ENCODE results near the gene NAB2. TPM values are rescaled to one million over a fixed set of nuclear protein-coding genes. Genes with fewer than 3 reads are reported as not detected.
A peak's percentile ranks its signal among the peaks of the same experiment; 100 is the strongest.

Gene NAB2
- total RNA-seq, 4 donors from 2014 or later, result 21.6 to 41.5 (median 35.1) TPM

DNA sequence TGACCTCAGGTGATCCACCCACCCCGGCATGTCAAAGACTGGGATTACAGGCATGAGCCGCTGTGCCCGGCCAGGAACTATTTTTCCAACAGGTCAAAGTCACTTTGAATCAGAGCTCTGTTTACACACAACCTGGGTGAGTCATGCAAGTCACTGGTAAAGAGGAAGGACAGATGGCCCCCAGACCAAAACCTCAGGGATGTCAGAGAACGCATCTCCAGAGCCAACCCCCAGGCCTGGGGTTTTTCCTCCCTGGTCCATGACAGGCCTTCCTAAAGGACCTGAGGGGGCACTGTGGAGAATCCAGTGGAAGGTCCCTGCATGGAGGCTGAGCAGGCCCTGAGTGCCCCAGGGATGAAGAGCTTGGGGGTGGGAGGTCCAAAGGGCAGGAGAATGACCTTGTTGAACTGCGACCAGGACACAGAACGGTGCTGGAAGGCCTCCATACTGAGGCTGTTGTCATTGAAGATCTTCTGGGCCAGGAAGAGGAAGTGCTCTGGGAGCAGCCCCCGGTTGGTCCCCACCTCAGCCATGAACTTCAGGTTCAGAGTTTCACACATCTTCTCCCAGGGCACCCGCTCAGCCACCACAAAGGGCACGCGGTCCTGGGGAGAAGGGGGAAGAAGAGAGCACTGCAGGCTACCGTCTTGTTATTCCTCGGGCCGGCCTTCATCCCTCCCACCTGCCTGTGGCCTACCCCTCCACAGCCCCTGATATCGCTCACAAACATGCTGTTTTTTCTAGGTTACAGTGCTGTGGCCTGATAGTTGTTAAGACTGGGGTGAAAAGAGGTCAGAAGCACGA, 13.2 kb downstream of the NAB2 start:
- TF ChIP-seq POLR2A (IDR thresholded peaks at IDR 0.05; ENCODE audit: low read depth) (no peak), POLR2AphosphoS5 (IDR thresholded peaks at IDR 0.05) (no peak), EP300 (IDR thresholded peaks at IDR 0.05) (no peak)
- TF ChIP-seq, protein P1, sequence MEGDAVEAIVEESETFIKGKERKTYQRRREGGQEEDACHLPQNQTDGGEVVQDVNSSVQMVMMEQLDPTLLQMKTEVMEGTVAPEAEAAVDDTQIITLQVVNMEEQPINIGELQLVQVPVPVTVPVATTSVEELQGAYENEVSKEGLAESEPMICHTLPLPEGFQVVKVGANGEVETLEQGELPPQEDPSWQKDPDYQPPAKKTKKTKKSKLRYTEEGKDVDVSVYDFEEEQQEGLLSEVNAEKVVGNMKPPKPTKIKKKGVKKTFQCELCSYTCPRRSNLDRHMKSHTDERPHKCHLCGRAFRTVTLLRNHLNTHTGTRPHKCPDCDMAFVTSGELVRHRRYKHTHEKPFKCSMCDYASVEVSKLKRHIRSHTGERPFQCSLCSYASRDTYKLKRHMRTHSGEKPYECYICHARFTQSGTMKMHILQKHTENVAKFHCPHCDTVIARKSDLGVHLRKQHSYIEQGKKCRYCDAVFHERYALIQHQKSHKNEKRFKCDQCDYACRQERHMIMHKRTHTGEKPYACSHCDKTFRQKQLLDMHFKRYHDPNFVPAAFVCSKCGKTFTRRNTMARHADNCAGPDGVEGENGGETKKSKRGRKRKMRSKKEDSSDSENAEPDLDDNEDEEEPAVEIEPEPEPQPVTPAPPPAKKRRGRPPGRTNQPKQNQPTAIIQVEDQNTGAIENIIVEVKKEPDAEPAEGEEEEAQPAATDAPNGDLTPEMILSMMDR (IDR thresholded peaks at IDR 0.05), result no peak
- Histone ChIP-seq H3K4me3 (no peak overlapping the region), H3K4me1 (peaks cover 0 to 25% (median 13%) of the 10 kb centered on the region in 4 donors), H3K27ac (replicated peaks in 1 of 4) (peak overlapping the region in 2 of 4 donors; percentile 14 to 37), H3K9me3 (no peaks in the 10 kb centered on the region), H3K36me3 (peaks cover 59 to 95% (median 79%) of the 10 kb centered on the region in 4 donors), H3K27me3 (no peaks in the 10 kb centered on the region)
- DNase-seq (ENCODE audit: extremely low spot score), result no peak
- WGBS, result 89% methylated on average over 9 of the region's 15 CpGs
- intact Hi-C loops (cut with DNase I), result no loop called here

DNA sequence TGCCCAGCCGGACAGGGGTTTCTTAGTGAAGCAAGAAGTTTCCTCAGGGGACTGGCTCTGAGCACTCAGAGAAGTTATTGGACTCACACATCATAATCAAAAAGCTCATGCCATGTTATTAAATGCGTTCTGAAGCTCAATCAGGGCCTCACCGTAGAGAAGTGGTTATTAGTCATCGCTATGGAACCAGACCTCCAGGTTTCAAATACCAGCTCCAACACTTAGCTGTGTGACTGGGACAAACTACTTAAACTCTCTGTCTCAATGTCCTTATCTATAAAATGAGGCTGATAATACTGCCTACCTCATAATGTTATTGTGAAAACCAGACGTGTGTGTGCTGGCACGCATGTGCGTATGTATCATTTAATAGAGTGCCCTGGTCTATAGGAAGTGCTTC, 14.9 kb downstream of the NAB2 start:
- no peaks in the 10 kb centered on the region for H3K9me3 ChIP-seq
- intact Hi-C loops (cut with DNase I), result no loop called here
- H3K27me3 ChIP-seq, result no peaks in the 10 kb centered on the region
- no peak overlapping the region for H3K27ac ChIP-seq (replicated peaks in 1 of 4)
- no peak overlapping the region for H3K4me3 ChIP-seq
- TF ChIP-seq, protein P1 (IDR thresholded peaks at IDR 0.05), result no peak
- TF ChIP-seq POLR2A (IDR thresholded peaks at IDR 0.05; ENCODE audit: low read depth), result no peak
- no peak for TF ChIP-seq POLR2AphosphoS5 (IDR thresholded peaks at IDR 0.05)
- TF ChIP-seq EP300 (IDR thresholded peaks at IDR 0.05), result no peak
- H3K4me1 ChIP-seq, result peaks cover 2 to 39% (median 31%) of the 10 kb centered on the region in 4 donors
- 90% methylated on average over 7 of the region's 7 CpGs for WGBS
- peaks cover 45 to 91% (median 75%) of the 10 kb centered on the region in 4 donors for H3K36me3 ChIP-seq
- DNase-seq (ENCODE audit: extremely low spot score), result no peak

GRCh38 chr12:57104292-57104910, 15.5 kb downstream of the NAB2 start:
- Histone ChIP-seq H3K27me3 (no peaks in the 10 kb centered on the region), H3K27ac (replicated peaks in 1 of 4) (no peak overlapping the region), H3K36me3 (peaks cover 40 to 86% (median 69%) of the 10 kb centered on the region in 4 donors), H3K4me1 (peaks cover 6 to 42% (median 36%) of the 10 kb centered on the region in 4 donors), H3K9me3 (no peaks in the 10 kb centered on the region), H3K4me3 (no peak overlapping the region)
- intact Hi-C loops (cut with DNase I), result no loop called here
- DNase-seq (ENCODE audit: extremely low spot score), result no peak
- WGBS, result 100% methylated on average over 3 of the region's 12 CpGs
- TF ChIP-seq, protein P1 (IDR thresholded peaks at IDR 0.05), result no peak
- no peak for TF ChIP-seq EP300 (IDR thresholded peaks at IDR 0.05)
- TF ChIP-seq POLR2A (IDR thresholded peaks at IDR 0.05; ENCODE audit: low read depth), result no peak
- no peak for TF ChIP-seq POLR2AphosphoS5 (IDR thresholded peaks at IDR 0.05)

DNA sequence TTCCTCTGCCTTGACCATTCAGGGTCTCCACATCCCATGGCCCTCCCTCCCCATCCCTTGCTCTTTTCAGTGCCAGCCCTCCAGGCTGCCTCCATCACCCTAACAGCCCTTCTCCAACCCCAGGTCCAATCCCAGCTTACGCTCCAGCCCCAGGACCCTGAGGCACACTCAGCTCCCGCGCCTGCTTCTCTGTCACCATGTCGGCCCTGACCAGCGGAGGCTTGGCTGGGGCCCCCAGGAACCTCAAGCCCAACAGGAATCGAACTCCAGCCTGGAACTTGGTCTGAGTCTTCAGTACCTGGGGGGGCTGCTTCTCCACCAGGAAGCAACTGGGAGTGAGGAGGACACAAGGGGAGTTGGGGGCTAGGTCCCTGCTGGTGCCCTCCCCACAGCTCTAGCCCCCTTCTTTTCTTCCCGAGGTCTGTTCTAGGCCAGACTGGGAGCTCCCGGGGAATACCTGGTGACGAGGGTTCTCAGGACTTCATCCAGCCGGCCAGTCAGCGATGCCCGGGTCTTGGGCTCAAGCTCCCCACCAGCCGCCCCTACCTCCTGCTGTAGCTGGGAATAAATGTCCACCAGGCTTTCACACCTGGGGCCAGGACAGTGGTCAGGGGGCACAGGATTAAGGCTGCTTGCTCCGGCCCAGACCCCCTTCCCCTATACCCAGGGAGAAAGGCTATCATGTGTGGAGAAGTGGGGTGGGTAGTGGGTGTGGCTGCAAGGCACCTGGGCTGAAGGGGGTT, 16.3 kb downstream of the NAB2 start:
- no peak for DNase-seq (ENCODE audit: extremely low spot score)
- H3K27ac ChIP-seq (replicated peaks in 1 of 4), result no peak overlapping the region
- no peaks in the 10 kb centered on the region for H3K27me3 ChIP-seq
- intact Hi-C loops (cut with DNase I), result no loop called here
- TF ChIP-seq EP300 (IDR thresholded peaks at IDR 0.05), result no peak
- no peak for TF ChIP-seq POLR2A (IDR thresholded peaks at IDR 0.05; ENCODE audit: low read depth)
- TF ChIP-seq, protein P1 (IDR thresholded peaks at IDR 0.05), result no peak
- TF ChIP-seq POLR2AphosphoS5 (IDR thresholded peaks at IDR 0.05), result no peak
- peaks cover 32 to 78% (median 62%) of the 10 kb centered on the region in 4 donors for H3K36me3 ChIP-seq
- no peaks in the 10 kb centered on the region for H3K9me3 ChIP-seq
- no peak overlapping the region for H3K4me3 ChIP-seq
- peaks cover 13 to 50% (median 44%) of the 10 kb centered on the region in 4 donors for H3K4me1 ChIP-seq
- 100% methylated on average over 6 of the region's 14 CpGs for WGBS
